Right renal pelvis (tissue), 4 donors: Measurements from ENCODE around the gene SBK1. TPM values are rescaled to one million over a fixed set of nuclear protein-coding genes. Genes with fewer than 3 reads are reported as not detected.
"Not testable (repeated sequence)": the region's sequence is repeated elsewhere in the genome, so short reads cannot be mapped to it uniquely, and the experiment has no call there.

Experiments used
- DNase-seq, 4 donors: peaks; one replicate each; pipeline ENCODE4 v3.0.0-alpha.2; 2013; ENCODE audit warnings: low read depth in 4 of 4, low spot score in 3 of 4, missing footprints in 1 of 4
- polyA plus RNA-seq, 4 donors: library from polyadenylated mRNA; unstranded; fragments of 120-200 nt; gene quantifications; one replicate each; pipeline ENCODE4 v1.2.1, GENCODE V29; 2013; ENCODE audit not compliant: insufficient read length in 4 of 4

The SBK1 gene
- 10 to 100 TPM; 15.8 to 21.9 (median 16.5) TPM for polyA plus RNA-seq

DNA sequence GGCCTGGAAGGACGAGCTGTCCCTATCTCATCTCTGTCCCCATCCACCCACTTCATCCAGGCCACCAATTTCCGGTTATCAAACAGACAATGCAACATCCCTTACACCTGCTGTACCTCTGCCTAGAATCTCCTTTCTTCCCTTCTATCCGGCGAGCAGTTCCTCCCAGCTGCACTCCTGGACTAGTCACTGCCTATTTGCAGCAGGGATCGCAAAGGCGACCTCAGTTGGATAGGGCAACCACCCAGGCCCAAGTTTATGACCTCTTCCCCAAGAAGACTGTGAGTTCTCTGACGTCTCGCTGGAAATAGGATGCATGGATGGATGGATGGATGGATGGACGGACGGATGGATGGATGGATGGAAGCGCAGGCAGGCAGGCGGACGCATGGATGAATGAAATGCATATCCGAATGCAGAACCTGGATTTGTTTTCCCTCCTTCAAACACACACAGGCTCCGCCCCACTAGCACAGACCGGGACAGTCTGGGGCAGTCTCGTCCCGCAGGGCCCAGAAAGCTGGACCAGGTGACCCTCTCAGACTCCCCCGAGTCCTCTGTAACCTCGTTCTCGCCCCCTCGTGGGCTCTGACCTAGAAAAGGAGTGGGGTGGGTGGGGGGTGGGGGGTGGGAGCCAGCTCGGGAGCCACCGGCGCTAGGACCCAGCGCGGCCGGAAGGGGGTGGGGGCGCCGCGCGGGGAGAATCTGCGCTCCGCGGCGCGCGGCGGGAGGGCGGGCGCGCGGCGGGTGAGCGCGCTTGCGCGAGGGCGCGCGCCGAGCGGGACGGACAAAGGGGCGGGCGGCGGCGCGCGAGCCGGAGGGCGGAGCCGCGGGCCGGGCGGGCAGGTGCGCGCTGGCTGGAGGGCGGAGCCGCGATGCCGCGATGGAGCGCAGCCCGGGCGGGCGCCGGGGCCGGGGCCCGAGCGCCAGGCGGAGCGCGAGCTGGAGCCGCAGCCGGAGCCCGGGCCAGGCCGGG lies at the start of gene SBK1:
Gene SBK1, plus strand, starts transcription at position 875 of the 976 bp plus-strand sequence. CDS start 24,867 bp downstream, outside the sequence.
- DNase-seq, result peak; percentile 58 to 77 (median 65)

DNA sequence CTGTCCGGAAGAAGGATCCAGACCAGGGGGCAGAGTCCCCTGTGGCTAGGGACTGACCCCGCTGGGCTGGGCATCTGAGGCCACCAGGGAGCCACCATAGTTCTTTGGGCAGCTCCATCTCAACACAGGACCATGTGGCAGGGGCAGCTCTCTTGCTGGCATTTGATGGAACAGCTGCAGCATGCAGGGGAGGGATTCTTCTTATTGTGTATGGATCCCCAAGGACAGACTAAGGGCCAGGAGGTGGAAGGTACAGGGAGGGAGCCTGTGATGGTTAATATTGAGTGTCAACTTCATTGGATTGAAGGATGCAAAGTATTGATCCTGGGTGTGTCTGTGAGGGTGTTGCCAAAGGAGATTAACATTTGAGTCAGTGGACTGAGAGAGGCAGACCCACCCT lies 42.8 kb upstream of the SBK1 start:
- not testable (repeated sequence) for DNase-seq

DNA sequence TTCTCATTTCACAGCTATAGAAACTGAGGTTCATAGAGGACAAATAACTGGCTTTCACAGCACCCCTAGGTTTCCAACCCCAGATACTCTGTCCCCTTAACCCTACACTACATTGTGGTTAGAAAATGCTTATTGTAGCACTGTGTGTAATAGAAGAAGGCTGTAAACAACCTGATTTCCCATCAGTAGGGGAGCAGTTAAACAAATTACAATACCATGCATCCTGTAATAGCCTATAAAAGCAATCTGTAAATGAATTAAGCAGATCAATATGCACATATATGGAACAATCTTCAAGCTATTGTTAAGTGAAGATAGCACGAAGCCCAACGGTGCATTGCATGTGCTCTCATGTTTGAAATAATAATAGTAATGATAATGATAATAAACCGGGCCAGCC lies 41.3 kb upstream of the SBK1 start:
- DNase-seq, result no peak

DNA sequence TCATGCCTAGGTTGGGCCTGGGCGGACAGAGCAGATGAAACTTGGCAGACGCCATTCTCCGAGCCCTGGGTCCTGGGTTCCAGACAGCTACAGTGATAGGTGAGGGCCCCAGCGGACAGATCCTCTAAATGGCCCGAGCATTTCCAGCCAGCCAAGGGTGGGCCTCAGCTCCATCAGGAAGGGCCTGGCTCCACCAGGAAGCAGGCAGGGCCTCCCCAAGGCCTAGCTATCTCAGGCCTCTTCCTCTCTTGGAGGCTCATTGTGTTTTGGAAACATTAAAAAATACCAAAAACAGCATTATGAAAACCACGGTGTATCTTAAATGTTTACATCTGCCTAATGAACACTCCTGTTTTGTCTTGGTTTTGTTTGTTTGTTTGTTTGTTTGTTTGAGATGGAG lies 38.2 kb upstream of the SBK1 start:
- no peak for DNase-seq

DNA sequence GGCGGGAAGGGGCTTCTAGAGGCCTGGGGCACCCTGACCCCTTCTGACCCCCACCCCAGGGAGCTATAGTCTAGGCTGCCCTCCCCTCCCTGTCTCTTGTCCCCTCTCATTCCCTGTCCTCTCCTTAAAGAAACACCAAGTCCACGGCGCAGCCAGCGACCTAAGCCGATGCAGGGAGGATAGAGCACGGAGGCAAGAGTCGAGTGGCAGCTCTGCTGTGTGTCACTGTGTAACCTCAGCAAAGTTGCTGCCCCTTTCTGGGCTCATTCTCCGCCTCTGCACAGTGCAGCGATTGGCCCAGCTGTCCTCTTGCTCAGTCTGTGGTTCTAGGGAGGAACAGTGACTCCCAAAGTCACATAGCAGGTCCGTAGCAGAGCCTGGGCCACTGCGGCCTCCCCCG lies 36.5 kb upstream of the SBK1 start:
- no peak for DNase-seq

DNA sequence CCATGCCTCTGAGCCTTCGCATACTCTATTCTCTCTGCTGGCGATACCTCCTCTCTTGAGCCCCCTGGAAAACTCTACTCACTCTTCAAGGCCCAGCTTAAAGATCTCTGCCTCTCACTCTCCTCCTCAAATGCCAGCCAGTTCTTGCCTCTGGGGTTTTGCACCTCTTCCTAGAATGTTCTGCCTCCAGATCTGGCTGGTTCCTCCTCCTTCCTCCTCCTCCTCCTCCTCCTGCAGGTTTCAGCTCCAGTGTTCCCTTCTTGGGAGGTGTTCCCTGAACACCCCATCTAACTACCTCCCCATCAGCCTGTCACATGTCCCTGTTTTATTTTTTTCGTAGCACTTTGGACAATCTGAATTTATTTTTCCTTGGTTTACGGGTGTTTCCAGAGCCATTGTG lies 35.1 kb upstream of the SBK1 start:
- no peak for DNase-seq

DNA sequence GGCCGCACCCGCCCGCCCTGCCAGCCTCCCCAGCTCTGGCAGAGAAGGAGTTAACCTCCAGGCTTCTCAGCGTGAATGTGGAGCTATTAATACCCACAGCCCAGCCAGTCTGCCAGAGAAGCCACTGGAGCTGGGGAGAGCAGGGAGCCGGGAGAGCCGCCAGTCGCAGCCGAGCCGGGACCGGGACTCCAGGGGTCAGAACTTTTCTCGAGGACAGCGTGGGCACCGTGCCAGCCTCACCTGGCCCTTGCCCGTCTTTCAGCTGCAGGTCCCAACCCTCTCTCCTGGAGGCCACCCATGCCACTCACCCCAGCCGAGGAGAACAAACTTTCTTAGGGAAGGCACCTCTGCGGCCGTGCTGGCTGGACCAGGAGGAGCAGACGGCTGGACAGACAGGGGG lies 33.8 kb upstream of the SBK1 start:
- DNase-seq, result no peak

DNA sequence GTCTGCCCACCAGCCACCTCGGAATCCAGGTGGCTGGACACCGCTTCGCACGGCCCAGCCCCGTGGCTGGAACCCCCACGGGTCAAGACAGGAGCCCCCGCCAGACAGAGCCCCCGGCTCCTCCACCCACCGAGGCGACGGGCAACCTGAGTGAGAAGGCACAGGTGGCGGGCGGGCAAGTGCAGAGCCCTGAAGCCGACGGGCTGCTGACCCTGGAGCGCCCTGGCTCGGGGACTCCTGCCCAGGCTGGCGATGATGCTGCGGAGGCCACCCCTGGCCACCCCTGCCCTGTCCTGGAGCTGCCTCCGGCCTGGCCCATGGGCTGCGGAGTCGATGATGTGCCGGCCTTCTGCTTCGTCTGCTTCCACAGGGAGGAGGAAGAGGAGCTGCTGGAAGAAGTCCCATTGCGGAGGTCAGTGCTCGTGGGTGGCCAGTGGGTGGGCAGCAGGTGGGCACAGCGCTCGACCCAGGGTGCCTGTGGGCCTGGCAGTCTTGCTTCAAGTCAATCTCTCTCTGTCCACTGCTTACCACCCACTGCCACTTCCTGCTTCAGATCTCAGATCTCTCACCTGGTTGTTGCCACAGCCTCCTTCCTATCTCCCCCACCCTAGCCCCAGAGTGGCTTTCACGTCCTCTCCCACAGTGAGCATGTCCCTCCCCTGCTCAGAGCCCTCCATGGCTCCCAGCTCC lies 33.1 kb upstream of the SBK1 start:
- DNase-seq, result no peak

DNA sequence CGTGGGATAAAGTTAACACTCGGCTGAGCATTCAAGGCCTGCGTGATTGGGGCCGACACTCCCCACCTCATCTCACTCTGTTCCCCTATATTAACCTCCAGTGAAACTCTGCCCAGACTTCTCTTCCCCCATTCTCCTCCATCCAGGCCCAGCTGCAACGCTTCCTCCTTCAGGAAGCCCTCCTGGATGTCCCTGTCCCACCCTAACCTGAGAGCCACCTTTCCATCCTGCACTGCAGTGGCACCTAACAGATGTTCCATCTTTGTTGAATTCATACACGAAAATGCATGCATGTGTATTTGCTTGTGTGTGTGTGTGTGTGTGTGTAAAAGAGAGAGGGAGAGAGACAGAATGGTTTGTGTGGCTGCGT lies 32.6 kb upstream of the SBK1 start:
- no peak for DNase-seq

DNA sequence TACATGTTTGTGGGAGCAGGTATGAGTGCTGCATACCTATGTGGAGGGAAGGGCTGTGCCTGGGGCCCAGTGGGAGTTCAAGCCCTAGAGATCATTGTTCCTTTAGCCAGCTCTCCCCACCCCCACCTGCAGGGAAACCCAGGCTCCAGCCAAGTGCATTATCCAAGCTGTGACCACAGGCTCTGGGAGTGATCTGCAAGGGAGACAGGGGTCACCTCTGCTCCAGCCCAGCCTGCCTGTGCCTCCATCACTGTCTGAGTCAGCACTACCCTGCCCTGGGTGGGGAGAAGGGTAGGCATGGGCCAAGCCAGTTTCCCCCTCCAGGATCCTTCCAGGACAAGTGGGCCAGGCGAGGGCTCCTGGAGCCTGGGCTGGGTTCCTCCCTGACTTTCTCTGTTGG lies 32.1 kb upstream of the SBK1 start:
- no peak for DNase-seq

DNA sequence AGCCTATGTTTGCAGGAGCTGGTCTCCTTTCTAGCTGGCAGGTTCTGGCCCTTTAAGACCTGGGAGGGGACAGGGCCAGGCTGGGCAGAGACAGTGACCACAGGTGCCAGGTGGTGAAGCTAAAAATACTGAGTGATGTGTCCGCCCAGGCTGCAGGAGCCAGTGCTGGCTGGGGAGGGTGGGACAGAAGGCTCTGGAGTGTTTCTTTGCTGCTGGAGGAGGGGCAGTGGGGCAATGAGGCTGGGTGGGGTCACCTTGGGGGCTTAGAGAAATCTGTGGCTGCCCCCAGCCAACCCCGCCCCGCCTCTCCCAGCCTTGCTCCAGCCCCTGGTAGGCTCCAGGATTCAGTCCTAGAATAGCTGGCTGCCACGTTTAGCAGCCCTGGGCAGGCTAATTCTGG lies 30.4 kb upstream of the SBK1 start:
- no peak for DNase-seq

DNA sequence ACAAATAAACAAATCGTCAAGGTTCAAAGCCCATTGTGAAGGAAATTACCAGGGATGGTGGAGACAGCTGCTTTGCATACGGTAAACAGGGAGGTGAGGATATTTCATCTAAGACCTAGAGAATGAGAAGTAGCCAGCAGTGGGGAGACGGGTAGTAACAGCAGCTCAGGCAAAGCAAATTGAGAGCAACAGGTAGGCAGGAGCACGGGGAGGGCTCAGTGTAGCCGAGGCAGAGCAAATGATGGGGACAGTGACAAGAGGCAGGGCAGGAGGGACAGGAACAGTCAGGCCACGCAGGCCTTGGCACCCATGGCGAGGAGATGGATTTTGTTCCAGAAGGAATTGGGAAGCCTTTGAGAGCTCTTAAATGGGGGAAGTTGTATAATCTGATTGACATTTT lies 29.0 kb upstream of the SBK1 start:
- DNase-seq, result no peak

DNA sequence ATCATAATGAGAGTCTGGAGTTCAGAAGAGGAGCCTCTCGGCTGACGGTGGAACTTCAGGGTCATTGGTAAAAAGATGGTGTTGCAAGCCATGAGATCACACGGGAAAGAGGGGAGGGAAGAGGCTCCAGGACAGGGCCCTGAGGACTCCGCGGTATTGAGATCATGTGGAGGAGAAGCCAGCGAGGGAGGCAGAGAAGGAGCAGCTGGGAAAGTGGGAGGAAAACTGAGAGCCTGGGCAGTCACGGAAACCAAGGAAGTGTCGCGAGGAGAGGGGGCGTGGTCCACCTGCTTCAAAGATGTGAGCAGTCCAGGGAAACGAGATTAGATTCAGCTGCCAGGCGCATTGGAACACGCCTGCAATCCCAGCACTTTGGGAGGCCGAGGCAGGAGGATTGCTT lies 27.7 kb upstream of the SBK1 start:
- peak; percentile 23 to 56 (median 44) for DNase-seq

DNA sequence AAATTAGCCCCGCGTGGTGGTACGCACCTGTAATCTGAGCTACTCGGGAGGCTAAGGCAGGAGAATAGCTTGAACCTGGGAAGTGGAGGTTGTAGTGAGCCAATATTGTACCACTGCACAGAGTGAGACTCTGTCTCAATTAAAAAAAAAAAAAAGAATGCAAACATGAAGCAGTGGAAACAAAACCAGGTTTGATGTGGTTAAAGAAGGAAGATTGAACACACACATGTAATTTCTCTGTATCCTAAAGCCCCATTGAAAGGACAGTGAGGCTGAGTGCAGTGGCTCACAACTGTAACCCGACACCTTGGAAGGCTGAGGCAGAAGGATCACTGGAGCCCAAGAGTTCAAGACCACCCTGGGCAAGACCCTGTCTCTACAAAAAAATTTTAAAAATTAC lies 26.5 kb upstream of the SBK1 start:
- no peak for DNase-seq

DNA sequence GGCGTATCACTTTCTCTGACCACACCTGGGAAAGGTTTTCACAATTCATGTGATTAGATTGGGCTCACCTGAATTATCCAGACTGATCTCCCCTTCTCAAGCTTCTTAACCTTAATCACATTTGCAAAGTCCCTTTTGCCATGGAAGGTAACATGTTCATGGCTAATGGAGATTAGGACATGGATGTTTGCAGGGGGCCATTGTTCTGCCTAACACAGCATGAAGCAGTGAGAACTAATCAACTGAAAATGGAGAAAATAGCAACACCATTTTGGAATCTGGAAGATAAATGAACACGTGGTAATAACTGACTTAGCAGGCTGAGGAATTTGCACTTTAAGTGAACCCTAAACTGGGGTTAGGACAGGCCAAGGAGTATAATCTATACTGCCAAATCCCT lies 25.0 kb upstream of the SBK1 start:
- DNase-seq, result no peak

DNA sequence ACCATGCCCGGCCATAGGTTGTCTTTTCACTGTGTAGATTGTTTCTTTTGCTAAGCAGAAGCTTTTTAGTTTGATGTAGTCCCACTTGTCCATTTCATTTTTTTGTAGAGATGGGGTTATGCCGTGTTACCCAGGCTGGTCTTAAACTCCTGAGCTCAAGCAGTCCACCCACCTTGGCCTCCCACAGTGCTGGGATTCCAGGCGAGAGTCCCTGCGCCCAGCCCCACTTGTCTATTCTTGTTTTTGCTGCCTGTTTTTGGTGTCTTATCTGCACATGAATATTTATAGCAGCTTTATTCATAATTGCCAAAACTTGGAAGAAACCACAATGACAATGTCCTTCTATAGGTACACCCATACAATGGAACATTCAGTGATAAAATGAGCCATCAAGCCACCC lies 18.8 kb upstream of the SBK1 start:
- DNase-seq, result no peak

DNA sequence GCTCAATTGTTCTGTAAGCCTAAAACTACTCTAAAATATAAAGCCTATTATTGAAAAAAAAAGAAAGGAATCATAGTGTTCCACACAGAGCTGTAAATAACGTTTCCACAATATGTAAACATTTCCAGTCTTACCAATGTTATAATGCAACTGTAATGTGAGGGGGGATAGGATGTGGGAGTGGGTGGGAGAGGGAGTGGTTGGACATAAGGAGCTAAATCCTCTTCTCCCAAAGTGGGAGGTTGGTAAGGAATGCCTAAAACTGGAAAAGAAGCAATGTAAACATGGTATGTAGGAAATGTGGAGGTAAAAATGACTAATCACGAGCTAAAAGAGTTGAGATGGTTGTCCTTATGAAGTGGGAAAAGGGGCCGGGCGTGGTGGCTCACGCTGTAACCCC lies 17.6 kb upstream of the SBK1 start:
- no peak for DNase-seq

DNA sequence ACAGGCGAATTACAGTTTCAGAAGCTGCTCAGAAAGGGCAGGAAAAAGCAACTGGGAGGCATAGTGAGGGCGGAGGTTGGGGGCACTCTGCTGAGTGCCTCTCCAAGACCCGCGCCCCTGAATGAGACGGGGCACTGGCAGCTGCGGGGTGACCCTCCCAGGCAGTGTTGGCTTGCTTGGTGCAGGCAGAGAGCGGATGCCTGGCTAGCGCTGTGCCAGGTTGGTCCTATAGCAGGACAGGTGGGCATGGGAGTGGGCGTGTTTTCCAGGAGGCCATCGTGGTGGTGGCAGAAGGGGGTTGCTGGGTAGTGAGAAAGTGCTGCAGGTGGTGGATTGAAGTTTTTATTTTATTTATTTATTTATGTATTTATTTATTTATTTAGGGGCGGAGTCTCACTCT lies 16.0 kb upstream of the SBK1 start:
- no peak for DNase-seq

DNA sequence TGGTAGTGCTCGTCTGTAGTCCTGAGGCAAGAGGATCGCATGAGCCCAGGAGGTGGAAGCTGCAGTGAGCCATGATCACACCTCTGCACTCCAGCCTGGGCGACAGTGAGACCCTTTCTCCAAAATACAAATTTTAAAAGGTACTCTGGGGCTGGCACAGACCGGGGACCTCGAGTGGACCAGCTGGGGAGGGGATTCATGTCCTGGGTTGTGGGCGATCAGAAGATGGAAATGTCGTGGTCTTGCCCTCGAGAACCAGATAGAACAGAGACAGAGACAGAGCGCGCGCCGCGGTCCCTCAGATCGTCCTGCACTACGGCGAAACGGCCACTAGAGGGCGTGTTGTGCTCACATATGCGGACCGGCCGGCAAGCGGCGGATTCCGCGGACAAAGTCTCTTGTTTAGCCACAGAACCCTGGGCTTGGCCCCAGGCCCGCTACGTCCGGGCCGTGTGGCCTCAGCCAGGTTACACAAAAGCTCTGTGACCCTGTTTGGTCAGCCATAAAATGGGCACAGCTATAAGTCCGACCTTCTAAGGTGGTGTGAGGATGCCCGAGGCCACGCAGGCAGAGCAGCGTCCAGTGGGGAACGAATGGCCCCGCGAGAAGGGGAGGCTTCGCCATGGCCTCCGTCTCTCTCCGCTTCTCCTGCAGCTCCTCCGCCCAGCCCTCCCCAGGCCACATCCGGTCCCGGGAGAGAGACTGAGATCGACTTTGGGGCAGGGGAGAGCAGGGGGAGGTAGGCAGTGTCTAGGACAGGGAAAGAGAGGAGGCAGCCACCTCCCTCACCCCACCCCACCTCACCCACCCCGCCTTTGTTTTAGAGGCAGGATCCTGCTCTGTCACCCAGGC lies 14.6 kb upstream of the SBK1 start:
- DNase-seq, result peak; percentile 61 to 75 (median 68)

DNA sequence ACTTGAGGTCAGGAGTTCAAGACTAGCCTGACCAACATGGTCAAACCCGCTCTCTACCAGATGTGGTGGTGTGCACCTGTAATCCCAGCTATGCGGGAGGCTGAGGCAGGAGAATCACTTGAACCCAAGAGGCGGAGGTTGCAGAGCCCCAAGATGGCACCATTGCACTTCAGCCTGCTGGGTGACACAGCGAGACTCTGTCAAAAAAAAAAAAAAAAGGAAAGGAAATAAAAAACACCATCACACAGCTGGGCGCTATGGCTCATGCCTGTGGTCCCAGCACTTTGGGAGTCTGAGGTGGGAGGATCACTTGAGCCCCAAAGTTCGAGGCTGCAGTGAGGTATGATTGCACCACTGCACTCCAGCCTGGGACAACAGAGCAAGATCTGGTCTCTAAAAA lies 13.3 kb upstream of the SBK1 start:
- DNase-seq, result no peak
